Astrocyte of the hippocampus (primary cell): ENCODE results near the gene DCDC1.
"Not testable (repeated sequence)": the region's sequence is repeated elsewhere in the genome, so short reads cannot be mapped to it uniquely, and the experiment has no call there.

Experiments used
- DNase-seq: peaks from one replicate; pipeline ENCODE4 v3.0.0; 2011; ENCODE audit warnings: low read depth, low spot score

Gene DCDC1

DNA sequence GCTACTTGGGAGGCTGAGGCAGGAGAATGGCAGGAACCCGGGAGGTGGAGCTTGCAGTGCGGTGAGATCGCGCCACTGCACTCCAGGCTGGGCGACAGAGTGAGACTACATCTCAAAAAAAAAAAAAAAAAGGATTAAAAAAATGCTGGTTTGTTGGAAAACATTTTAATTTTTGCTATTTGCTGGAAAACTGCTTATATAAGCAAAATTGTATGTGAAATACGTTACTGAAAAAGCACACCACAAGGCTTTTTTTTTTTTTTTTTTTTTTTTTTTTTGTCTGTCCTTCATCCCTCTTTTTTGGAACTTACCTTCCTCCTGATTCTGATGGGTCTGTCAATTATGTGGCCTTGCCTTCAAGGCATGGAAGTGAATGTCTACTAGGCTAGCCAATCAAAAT is 40.8 kb downstream of the DCDC1 start:
- no peak for DNase-seq

DNA sequence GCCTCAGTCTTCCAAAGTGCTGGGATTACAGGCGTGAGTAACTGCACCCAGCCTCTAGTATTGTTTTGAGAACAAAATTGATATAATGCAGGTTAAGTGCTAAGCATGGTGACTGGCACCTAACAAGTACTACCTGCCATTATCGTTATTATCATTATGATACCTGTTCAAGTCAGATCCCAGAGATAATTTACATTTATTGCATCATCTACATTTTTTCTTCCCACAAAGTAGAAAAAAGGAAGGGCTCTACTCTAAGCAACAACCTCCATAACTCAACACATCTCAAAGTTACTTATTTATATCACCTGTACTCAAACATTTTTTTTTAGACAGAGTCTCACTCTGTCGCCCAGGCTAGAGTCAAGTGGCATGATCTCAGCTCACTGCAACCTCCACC is 42.1 kb downstream of the DCDC1 start:
- DNase-seq, result no peak

DNA sequence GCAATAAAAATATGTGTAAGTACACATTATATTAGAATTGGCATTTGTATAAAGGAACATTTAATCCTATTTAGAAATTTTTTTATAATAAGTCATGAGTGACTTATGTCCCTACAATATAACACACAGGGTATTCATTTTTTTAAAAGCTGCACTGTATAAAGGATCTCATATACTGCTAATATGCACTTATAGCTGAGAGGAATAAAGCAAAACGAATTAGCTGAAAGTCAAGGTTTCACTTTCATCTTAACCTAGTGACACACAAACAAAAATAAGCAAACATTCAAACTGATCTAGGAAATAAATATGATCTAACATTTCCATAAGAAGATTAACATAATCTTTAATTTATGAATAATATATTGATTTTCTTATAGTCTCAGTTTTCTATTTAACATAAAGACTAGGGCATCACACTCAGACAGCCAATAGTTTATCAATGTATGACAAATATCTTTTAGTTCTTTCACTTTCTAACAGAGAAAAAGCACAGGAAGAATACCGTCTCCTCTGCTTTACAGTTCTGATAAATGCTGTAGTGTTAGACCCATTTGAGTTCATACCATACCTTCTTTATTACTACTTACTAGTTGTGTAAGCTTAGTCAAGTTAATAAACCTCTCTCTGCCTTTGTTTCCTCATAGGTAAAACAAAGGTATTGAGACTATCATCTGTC is 42.9 kb downstream of the DCDC1 start:
- DNase-seq, result no peak

DNA sequence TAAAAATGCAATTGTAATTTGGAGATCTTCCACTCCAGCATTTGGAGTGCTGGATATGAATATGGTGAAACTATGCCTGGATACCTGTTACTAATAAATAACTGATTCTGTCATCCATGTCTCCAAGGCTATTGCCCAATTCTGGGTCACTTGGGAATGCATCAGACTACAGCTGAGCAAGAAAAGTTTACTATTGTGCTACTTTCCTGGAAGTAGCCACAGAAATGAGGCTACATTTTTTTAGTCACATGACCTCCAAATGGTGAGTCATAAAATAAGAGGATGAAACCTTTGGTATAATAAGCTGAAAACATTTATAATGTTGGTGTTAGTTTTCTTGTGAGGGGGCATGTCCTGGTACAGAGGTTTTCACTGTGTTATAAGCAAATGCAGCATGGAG is 44.4 kb downstream of the DCDC1 start:
- peak; percentile 71 for DNase-seq

DNA sequence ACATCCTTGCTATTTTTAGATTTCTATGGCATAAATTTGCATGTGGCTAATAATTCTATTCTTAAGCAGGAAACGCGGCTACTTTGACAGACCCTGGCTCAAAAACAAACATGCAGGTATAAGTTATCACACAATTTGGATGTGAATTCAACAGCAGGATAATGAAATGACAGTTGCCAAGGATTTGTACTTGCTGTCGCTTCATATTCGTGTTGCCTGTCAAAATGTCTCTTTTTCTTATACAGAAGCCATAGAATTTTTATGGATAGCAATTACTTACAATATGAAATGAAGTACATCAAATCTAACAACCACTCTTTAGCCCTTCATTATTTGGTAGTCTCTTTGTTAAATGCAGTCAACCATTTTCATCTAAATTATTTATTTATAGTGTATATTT is 46.4 kb downstream of the DCDC1 start:
- no peak for DNase-seq

DNA sequence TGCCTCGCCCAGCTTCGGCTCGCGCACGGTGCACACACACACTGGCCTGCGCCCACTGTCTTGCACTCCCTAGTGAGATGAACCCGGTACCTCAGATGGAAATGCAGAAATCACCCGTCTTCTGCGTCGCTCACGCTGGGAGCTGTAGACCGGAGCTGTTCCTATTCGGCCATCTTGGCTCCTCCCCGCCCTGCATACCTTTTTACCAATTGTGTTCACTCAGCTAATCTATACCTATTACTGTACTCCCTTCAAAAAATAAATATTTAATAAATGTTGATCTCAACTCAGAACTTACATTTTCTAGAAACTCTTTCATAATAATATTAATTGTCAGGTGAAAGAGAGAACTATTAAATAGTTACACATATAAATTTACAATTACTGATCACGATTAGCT is 48.0 kb downstream of the DCDC1 start:
- not testable (repeated sequence) for DNase-seq

DNA sequence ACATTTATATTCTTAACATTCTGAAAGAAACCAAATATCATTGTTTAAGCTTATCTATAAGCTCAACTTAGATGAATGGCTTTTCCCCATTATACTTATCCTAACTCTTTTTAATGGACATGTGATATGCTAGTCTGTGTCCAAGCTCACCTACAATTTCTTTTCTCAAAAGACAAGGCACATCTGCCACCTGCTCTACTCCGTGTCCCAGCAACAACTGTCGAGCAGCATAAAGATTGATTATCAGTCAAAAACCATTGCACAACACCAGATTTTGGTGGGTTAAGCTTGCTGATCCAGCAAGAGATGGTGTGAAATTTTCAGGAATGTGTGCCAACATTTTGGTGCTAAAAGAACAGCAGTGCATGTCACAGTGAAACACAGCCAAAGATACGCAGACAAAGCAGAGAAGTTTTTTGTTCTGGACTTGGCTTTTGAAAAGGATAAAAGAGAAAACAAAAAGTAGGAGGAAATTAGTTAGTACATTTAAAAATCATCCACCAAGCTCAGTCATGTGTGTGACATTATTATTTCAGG is 65.8 kb downstream of the DCDC1 start:
- no peak for DNase-seq

DNA sequence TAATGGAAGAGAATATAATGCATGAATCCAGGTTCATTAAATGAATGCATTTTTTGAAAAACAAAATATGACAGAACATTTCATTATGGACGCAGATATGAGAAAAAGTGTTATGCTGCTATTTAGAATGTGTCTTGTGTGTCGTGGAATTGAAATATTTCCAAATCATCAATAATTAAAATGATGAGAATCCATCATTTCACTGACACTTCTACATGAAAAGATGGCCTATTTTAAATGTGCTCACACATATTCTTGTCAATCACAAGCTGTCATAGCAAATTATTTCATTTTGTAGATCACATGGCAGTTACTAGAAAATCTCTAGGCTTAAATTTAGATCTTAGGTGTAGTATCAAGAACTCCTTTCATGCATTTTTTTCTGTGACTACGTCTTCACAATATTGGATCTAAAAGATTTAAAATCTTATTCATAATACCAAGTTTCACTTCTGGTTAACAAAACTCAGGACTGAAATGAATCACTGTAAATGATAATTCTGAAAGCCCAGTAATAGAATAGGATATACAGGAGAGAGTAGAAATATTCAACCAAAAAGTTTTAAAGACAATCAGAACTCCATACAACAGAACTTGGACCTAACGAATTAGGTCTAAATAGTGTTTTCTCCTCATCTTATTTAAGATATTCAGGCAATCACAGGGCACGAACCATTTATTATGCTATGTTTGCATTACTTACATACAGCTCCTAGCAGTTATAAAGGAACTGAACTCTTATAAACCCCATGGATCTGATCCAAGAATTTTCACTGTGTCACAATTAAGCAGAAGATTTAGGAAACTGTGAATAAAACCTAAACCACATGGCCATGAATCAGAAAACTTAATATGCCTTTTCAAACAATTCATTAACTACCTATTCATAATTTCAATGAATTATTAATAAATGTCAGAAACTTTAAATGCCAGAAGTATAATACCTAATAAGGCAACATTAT is 67.7 kb downstream of the DCDC1 start:
- DNase-seq, result no peak

DNA sequence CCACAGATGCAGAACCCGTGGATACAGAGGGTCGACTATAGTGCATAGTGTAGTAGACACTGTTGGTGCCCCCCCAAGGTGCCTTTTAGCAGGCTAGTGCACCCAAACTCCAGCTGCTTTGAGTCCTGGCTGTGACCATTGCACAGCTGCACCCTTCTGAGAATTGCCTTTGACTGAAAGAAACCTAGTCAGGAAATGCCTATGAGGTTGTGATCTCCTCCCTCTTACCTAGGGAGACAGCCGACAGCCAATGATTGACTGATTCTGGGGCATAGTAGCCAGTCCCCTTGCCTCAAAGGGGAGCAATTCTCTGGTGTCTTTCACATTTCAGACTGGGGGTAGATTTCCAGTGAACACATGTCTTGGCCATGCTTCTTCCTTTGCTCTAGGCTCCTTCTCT is 74.2 kb downstream of the DCDC1 start:
- no peak for DNase-seq

DNA sequence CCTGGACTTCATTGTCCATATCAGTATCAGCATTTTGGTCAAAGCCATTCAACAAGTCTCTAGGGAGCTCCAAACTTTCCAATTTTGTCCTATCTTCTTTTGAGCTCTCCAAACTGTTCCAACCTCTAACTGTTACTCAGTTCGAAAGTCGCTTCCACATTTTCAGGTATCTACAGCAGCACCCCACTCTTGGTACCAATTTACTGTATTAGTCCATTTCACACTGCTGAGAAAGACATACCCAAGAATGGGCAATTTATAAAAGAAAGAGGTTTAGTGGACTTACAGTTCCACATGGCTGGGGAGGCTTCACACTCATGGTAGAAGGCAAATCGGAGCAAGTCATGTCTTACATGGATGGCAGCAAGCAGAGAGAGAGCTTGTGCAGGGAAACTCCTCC is 96.0 kb downstream of the DCDC1 start:
- DNase-seq, result not testable (repeated sequence)

DNA sequence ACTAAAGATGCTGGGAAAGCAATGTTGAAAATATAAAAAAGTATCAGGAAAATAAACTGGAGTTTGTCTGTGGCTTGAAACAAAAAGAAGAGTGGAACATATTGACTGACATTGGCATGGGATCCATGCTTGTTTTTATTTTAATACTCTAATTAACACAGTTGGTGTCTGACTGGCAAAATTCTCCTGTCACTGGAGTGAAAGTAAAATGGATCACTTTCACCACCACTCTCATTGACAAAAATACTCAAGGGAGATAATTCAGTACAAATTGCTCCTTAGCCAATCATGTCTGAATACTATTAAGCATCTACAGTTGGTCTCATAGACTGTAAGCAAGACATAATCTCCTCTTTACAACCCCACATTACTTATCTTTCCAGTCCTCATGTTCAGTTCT is 101.8 kb downstream of the DCDC1 start:
- no peak for DNase-seq

DNA sequence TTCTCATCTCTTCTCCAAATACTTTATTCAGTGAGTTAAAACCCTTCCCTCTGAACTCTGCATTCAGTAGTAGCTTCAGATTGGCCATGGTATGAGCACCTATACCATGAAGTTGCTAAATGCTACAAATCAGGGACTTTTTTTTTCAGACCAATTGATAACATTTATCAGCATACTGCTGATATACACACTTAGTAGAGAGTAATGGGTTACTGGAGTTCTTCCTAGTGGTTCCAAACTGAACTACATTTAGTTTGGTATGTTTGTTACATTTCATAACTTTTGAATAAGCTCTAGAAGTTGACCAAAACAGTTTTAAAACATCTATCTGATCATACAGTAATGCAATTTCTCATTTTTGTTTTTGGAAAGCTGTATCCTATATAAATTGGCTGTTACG is 104.7 kb downstream of the DCDC1 start:
- DNase-seq, result no peak

DNA sequence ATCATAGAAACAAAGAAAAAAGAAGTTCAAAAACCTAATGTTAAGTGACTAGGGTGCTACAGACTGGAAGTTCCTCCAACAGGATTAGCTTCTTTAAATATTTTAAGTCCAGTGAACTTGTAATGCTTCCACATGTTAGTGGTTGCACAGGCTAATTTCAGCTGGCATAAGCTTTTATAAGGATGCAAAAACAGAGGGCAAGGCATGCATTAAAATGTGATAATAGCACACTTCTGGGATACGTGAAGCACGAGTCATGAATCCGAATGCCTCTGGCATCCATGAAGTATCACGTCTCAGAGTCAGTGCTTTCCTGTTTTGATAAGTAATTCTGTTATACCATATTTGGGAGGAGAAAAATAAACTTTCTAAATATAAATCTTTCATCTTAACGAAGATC is 106.8 kb downstream of the DCDC1 start:
- DNase-seq, result peak; percentile 27

DNA sequence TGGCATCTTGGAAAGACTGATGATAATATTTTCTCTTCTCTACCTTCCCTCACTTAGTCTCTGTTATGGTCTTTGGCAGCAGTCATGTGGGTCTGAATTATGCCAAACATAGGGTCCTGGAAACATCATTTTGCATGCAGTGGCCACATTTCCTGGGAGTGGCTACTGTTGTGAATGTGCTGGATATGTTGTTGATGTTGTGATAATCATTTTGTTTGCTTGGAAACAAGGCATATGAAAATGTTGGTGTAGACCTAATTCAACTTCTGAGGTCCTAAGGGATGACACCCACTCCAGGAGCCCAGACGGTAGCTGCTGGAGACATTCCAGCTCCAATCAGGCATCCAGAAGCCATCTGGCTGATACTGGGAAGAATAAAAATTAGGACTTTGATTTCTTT is 109.7 kb downstream of the DCDC1 start:
- DNase-seq, result no peak

DNA sequence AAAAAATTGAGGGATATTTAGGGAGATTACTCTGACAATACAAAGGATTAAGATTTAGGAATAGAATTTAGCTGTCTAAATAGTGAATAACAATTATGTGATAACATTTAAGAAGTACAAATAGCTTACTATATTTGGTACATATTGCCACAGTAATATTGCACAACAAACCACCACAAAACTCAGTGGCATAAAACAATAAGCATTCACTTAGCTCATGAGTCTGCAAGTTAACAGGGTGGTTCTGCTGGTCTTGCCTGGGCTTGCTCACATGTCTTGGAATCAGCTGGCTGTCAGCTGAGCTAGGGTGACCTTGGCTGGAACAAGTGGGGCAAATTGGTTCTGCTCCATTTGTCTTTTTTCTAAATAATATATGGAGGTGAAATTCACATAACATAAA is 115.1 kb downstream of the DCDC1 start:
- DNase-seq, result peak; percentile 10

DNA sequence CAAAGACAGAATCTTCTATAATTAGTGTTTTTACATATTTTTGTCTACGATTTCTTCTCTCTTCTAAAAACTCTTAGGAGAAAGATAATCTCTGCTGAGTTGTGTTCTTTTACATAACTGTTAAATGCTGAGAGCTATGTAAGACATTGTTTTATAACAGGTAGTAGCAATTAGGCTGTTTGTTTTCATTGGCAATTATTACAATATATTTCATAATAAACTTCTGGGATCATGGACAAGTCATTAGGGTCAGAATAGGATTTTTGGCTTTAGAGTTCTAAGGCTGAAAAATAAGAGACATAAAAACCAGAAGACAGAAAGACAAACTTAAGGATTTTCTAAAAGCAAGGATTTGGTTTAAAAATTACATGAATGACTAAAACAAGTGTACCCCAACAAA is 120.8 kb downstream of the DCDC1 start:
- DNase-seq, result no peak

DNA sequence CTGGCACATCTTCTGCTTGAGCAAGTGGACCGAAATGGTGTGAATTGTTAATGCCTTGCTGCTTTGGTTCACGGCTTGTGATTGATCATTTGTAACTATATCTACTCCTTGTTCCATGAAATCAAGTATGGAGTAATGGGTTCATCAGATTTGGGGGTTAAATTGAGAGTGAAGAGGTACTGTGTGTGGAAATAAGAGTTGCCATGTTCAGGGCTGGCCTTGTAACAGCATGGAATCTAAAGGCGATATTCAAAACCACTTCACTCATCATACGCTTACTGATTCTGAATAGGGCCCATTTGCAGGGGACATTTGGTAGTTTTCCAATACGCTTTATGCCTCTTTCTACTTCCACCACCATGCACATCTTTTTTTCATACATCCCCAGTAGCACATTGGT is 122.2 kb downstream of the DCDC1 start:
- DNase-seq, result no peak

DNA sequence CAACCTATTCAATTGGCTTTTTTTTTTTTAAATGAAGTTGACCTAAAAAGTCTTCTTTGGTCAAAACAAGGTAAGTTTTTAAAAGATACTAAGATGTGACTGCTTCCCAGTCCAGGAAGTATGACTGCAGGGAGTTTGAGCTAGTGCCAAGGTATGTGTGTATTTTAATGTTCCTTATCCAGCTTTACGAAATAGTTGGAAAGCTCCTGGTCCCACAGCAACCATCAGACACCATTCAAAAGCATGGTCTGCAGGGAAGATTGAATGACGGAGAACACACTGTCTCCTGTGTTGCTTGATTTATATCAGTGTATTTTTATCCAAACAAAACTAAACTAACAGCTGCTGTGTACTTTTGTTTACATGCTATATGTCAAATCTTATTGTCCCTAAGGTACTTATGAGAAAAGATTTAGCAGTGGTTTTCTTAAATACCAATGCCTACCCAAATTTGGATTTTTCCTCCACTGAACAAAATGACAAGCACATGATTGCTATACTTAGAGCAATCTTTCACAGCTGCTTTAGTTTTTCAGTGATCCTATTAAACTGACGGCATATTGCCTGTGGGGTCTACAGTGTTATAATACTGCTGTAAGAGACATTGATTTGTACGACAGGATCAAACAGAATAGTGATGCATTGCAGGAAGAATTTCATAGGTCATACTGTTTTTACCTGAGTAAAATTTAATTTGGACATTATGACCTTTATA is 122.9 kb downstream of the DCDC1 start:
- peak; percentile 30 for DNase-seq

DNA sequence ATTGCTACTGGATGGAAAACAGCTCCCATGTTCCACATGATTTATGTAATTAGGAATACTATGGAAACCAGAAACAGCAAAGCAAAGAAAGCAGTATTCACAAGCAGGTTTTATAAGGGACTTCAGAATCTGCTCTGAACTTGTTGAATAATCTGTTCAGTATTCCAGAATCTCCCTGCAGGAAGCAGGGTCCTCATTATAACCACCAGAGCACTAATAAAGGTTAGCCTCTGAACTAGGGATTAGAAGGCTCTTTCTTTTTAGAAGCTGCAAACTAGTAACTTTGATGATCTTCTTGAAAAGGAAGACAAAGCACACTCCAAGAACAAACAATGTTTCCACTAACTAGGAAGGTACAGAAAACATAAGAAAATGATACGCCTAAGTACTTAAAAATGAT is 125.8 kb downstream of the DCDC1 start:
- no peak for DNase-seq

DNA sequence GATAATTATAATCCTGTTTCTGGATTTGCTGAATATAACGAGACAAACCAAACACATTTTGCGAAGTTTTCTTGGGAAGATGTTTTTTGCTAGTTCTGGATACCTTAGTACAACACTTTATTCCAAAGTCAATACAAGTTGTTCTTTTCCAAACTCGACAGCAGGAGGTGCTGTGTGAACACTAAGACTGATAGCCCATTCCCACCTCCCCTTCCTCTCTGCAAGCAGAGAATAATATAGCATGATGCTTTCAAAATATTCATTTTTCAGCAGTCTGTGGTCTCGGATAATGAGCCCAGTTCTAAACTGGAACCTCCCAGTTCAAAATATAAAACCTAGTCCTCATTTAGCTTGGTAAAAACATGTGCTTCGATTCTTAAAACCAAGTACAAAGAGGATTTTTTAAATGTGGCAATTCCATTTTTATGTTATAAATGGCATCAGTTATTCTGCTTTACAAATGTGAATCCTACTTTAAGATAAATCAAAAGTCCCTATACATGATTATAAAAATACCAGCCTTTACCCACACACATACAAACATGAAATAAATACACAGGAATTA is 129.1 kb downstream of the DCDC1 start:
- peak; percentile 70 for DNase-seq

DNA sequence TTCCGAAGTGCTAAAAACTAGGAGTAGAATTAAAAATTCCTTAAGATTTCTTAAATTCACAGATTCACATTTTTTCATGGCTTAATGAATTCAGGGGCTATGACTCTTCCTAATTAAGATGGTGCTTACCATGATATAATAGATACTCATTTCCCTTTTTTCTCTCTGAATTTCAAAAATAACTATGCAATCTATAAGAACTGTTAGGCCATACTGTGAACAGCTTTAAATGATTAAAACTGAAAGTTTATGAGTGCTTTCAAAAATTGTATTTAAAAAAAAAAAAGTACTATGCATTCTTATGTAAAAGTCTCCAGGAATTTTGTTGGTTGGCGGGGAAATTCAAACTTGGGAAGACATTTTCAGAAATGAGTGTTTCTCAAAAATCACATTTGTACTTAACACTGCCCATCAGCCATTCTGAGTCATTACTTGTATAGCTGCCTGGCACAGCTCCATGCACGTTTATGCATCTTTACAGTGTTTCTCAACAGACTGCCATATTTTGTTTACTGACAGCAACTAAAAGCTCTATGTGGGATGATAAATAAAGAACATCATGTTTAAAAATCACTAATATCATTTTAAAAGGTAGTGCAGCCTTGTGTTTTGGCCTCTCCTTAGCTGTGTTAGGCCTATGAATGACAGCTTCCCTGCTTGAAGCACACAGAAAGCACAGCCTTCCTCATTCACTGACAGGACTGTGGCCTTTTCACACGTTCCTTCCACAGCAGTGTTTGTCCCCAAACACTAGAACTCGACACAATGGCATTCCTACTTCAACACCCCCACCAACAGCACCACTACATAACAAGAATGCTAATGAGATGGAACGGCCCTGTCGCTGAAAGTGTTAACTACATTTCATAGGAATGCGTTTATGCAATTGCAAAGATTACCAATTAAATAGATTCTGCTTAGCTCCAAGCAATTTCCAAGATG is 131.4 kb downstream of the DCDC1 start:
- peak; percentile 29 for DNase-seq
